ENCODE data around the gene ARL13B.
"Not testable (repeated sequence)": the region's sequence is repeated elsewhere in the genome, so short reads cannot be mapped to it uniquely, and the experiment has no call there.

The ARL13B gene

GRCh38 chr3:94063496-94064119, 83.7 kb downstream of the ARL13B start:
- peak; percentile 18 for DNase-seq (ENCODE audit: low read depth)

GRCh38 chr3:94064243-94064860, 84.4 kb downstream of the ARL13B start:
- DNase-seq (ENCODE audit: low read depth): no peak

- no peak for DNase-seq (ENCODE audit: low read depth)
Observed at GRCh38 chr3:94065122-94065521, 85.2 kb downstream of the ARL13B start.

GRCh38 chr3:94065819-94066480, 86.0 kb downstream of the ARL13B start:
- DNase-seq (ENCODE audit: low read depth): no peak

- no peak for DNase-seq (ENCODE audit: low read depth)
Observed at GRCh38 chr3:94066506-94067500, 86.8 kb downstream of the ARL13B start.

GRCh38 chr3:94069194-94069813, 89.3 kb downstream of the ARL13B start:
- DNase-seq (ENCODE audit: low read depth): peak; percentile 27

- no peak for DNase-seq (ENCODE audit: low read depth)
Observed at GRCh38 chr3:94070341-94070911, 90.5 kb downstream of the ARL13B start.

- DNase-seq (ENCODE audit: low read depth): no peak
Observed at GRCh38 chr3:94071713-94072284, 91.8 kb downstream of the ARL13B start.

GRCh38 chr3:94076055-94076454, 96.1 kb downstream of the ARL13B start:
- DNase-seq (ENCODE audit: low read depth): peak; percentile 77

- not testable (repeated sequence) for DNase-seq (ENCODE audit: low read depth)
Observed at GRCh38 chr3:94080552-94080951, 100.6 kb downstream of the ARL13B start.

- no peak for DNase-seq (ENCODE audit: low read depth)
Observed at GRCh38 chr3:94081884-94082283, 101.9 kb downstream of the ARL13B start.

GRCh38 chr3:94082391-94082937, 102.5 kb downstream of the ARL13B start:
- no peak for DNase-seq (ENCODE audit: low read depth)

- no peak for DNase-seq (ENCODE audit: low read depth)
Observed at GRCh38 chr3:94083261-94083660, 103.3 kb downstream of the ARL13B start.

GRCh38 chr3:94089126-94089525, 109.2 kb downstream of the ARL13B start:
- no peak for DNase-seq (ENCODE audit: low read depth)

- no peak for DNase-seq (ENCODE audit: low read depth)
Observed at GRCh38 chr3:94092086-94092485, 112.1 kb downstream of the ARL13B start.

- DNase-seq (ENCODE audit: low read depth): no peak
Observed at GRCh38 chr3:94093151-94093550, 113.2 kb downstream of the ARL13B start.

- no peak for DNase-seq (ENCODE audit: low read depth)
Observed at GRCh38 chr3:94095111-94095510, 115.2 kb downstream of the ARL13B start.

- DNase-seq (ENCODE audit: low read depth): peak; percentile 68
Observed at GRCh38 chr3:94098452-94098851, 118.5 kb downstream of the ARL13B start.

- no peak for DNase-seq (ENCODE audit: low read depth)
Observed at GRCh38 chr3:94099311-94099710, 119.4 kb downstream of the ARL13B start.

GRCh38 chr3:94101860-94102259, 121.9 kb downstream of the ARL13B start:
- peak; percentile 55 for DNase-seq (ENCODE audit: low read depth)
